Mesendoderm (in vitro differentiated cells): ENCODE data around the gene COL19A1.
"Not testable (repeated sequence)": the region's sequence is repeated elsewhere in the genome, so short reads cannot be mapped to it uniquely, and the experiment has no call there.

Experiments
- DNase-seq: peaks from one replicate; pipeline ENCODE4 v3.0.0; 2013
- H2AK5ac ChIP-seq: 2 replicates; pipeline ENCODE4 v1.6.1; 2013; ENCODE audit warnings: low read length, inconsistent platforms
- H2BK120ac ChIP-seq: 2 replicates; pipeline ENCODE4 v1.6.1; 2013; ENCODE audit warnings: low read depth, mild to moderate bottlenecking, low read length, moderate library complexity, mixed read lengths
- H2BK15ac ChIP-seq: replicated peaks from 2 replicates; pipeline ENCODE4 v1.6.1; 2013; ENCODE audit warnings: low read depth, mild to moderate bottlenecking, moderate library complexity
- H2BK5ac ChIP-seq: 2 replicates; pipeline ENCODE4 v1.6.1; 2013; ENCODE audit warnings: low read length, inconsistent platforms
- H3K18ac ChIP-seq: 2 replicates; pipeline ENCODE4 v1.6.1; 2013; ENCODE audit warnings: mild to moderate bottlenecking, low read length, mixed read lengths
- H3K23ac ChIP-seq: one replicate; pipeline ENCODE4 v1.6.1; 2013; ENCODE audit warnings: low read length
- H3K27ac ChIP-seq: 2 replicates; pipeline ENCODE4 v1.5.1; 2013; ENCODE audit warnings: low read depth, mild to moderate bottlenecking, inconsistent platforms, low read length, moderate library complexity
- H3K27me3 ChIP-seq: 2 replicates; pipeline ENCODE4 v1.6.1; 2013; ENCODE audit warnings: low read length, control low read depth, mild to moderate bottlenecking, inconsistent platforms; ENCODE audit not compliant: insufficient read depth, poor library complexity
- H3K36me3 ChIP-seq: 2 replicates; pipeline ENCODE4 v1.6.1; 2013; ENCODE audit warnings: low read length, inconsistent platforms; ENCODE audit not compliant: control insufficient read depth, insufficient read depth
- H3K4ac ChIP-seq: one replicate; pipeline ENCODE4 v1.6.1; 2013; ENCODE audit warnings: low read depth, mild to moderate bottlenecking, low read length, moderate library complexity
- H3K4me1 ChIP-seq: 2 replicates; pipeline ENCODE4 v1.6.1; 2013; ENCODE audit warnings: low read depth, low read length, inconsistent platforms; ENCODE audit not compliant: control insufficient read depth
- H3K4me2 ChIP-seq: 2 replicates; pipeline ENCODE4 v1.6.1; 2013; ENCODE audit warnings: low read length
- H3K4me3 ChIP-seq: 2 replicates; pipeline ENCODE4 v1.5.1; 2013; ENCODE audit warnings: mild to moderate bottlenecking, low read length
- H3K56ac ChIP-seq: one replicate; pipeline ENCODE4 v1.6.1; 2013; ENCODE audit warnings: low read length
- H3K79me1 ChIP-seq: 2 replicates; pipeline ENCODE4 v1.6.1; 2013; ENCODE audit warnings: low read length, inconsistent platforms
- H3K79me2 ChIP-seq: 2 replicates; pipeline ENCODE4 v1.6.1; 2013; ENCODE audit warnings: mild to moderate bottlenecking, low read length; ENCODE audit not compliant: control insufficient read depth, insufficient read depth
- H3K9ac ChIP-seq: 2 replicates; pipeline ENCODE4 v1.6.1; 2013; ENCODE audit warnings: low read length, inconsistent platforms
- H4K5ac ChIP-seq: one replicate; pipeline ENCODE4 v1.6.1; 2013; ENCODE audit warnings: low read length
- H4K8ac ChIP-seq: one replicate; pipeline ENCODE4 v1.6.1; 2013; ENCODE audit warnings: low read depth, mild to moderate bottlenecking, control low read depth, low read length, moderate library complexity
- WGBS: extraction: QIAGEN DNeasy Blood & Tissue Kit; methylation state at CpG from one replicate; pipeline ENCODE4 v1.1.7; 2013; ENCODE audit warnings: low lambda C conversion rate, missing lambda C conversion rate; ENCODE audit not compliant: insufficient coverage; ENCODE audit errors: extremely low coverage; 5-methylcytosine and 5-hydroxymethylcytosine counted together

Gene COL19A1

GRCh38 chr6:69958978-69959377 lies 92.6 kb downstream of the COL19A1 start:
- no peak overlapping the region for H3K27ac ChIP-seq
- H3K18ac ChIP-seq = no peak overlapping the region
- H2BK15ac ChIP-seq = no peak overlapping the region
- no peak overlapping the region for H4K5ac ChIP-seq
- WGBS = no CpG with 5 or more reads among the region's 1 CpG
- H3K4me2 ChIP-seq = no peak overlapping the region
- H3K9ac ChIP-seq = no peak overlapping the region
- H3K56ac ChIP-seq = no peak overlapping the region
- H3K27me3 ChIP-seq = no peaks in the 10 kb centered on the region
- H2AK5ac ChIP-seq = no peak overlapping the region
- H3K36me3 ChIP-seq = no peaks in the 10 kb centered on the region
- H3K23ac ChIP-seq = no peak overlapping the region
- no peak overlapping the region for H2BK120ac ChIP-seq
- no peak for DNase-seq
- H4K8ac ChIP-seq = no peak overlapping the region
- no peaks in the 10 kb centered on the region for H3K79me1 ChIP-seq
- H3K4me3 ChIP-seq = no peak overlapping the region
- no peaks in the 10 kb centered on the region for H3K4me1 ChIP-seq
- no peak overlapping the region for H2BK5ac ChIP-seq
- no peak overlapping the region for H3K4ac ChIP-seq
- H3K79me2 ChIP-seq = no peaks in the 10 kb centered on the region

DNA sequence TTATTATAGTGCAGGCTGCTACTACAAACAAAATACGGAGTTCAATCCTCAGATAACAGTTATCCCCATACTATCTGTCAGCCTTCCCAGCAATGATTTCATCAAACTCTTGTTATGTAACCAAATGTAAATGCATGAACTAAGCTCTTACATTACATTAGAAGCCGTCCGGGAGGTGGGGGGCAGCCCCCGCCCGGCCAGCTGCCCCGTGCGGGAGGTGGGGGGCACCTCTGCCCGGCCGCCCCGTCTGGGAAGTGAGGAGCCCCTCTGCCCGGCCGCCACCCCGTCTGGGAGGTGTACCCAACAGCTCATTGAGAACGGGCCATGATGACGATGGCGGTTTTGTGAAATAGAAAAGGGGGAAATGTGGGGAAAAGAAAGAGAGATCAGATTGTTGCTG lies 99.6 kb downstream of the COL19A1 start:
- H3K4me3 ChIP-seq, H3K4me2 ChIP-seq, H3K27ac ChIP-seq, H3K36me3 ChIP-seq, DNase-seq, H4K8ac ChIP-seq, H3K18ac ChIP-seq, H3K27me3 ChIP-seq, H3K56ac ChIP-seq, H2AK5ac ChIP-seq, H3K4ac ChIP-seq, H3K23ac ChIP-seq, H2BK5ac ChIP-seq, H3K4me1 ChIP-seq, H2BK15ac ChIP-seq, H2BK120ac ChIP-seq, H4K5ac ChIP-seq, H3K9ac ChIP-seq, H3K79me1 ChIP-seq, H3K79me2 ChIP-seq: not testable (repeated sequence)
- no CpG with 5 or more reads among the region's 16 CpGs for WGBS

DNA sequence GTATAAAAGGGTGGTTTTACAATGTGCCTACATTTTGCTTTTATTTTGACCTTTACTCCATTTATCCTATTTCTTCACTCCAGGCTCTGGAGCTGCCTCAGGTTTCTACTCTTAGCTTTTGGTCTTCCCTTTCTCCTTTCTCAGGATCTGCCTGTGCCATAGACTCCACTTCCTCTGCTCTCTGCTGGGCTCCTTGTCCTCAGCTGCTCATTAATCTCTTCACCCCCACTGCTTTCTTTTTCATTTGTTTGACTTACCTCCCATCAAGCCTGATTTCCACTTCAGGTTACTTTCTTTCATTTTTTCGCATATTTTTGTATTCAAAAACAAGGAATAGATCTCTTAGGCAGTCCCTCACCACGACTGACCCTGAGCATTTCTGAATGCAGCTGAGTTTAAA lies 106.8 kb downstream of the COL19A1 start:
- no peak overlapping the region for H3K4me2 ChIP-seq
- H3K27ac ChIP-seq = no peak overlapping the region
- H3K36me3 ChIP-seq = no peaks in the 10 kb centered on the region
- H3K56ac ChIP-seq = no peak overlapping the region
- no peak overlapping the region for H3K9ac ChIP-seq
- no CpG with 5 or more reads among the region's 2 CpGs for WGBS
- H2BK5ac ChIP-seq = no peak overlapping the region
- H2AK5ac ChIP-seq = no peak overlapping the region
- H2BK15ac ChIP-seq = no peak overlapping the region
- H2BK120ac ChIP-seq = no peak overlapping the region
- no peaks in the 10 kb centered on the region for H3K79me1 ChIP-seq
- no peak overlapping the region for H3K4ac ChIP-seq
- H4K8ac ChIP-seq = no peak overlapping the region
- H3K27me3 ChIP-seq = no peaks in the 10 kb centered on the region
- peak; percentile 23 for DNase-seq
- H3K4me1 ChIP-seq = no peaks in the 10 kb centered on the region
- no peak overlapping the region for H3K18ac ChIP-seq
- H3K79me2 ChIP-seq = no peaks in the 10 kb centered on the region
- H4K5ac ChIP-seq = no peak overlapping the region
- H3K23ac ChIP-seq = no peak overlapping the region
- no peak overlapping the region for H3K4me3 ChIP-seq

GRCh38 chr6:69973763-69974162 lies 107.4 kb downstream of the COL19A1 start:
- no peaks in the 10 kb centered on the region for H3K36me3 ChIP-seq
- H3K56ac ChIP-seq = no peak overlapping the region
- H3K27me3 ChIP-seq = no peaks in the 10 kb centered on the region
- no peak overlapping the region for H3K18ac ChIP-seq
- H3K4me3 ChIP-seq = no peak overlapping the region
- H3K4ac ChIP-seq = no peak overlapping the region
- no peaks in the 10 kb centered on the region for H3K79me1 ChIP-seq
- WGBS = no CpG with 5 or more reads among the region's 3 CpGs
- no peak overlapping the region for H2BK5ac ChIP-seq
- no peak overlapping the region for H3K27ac ChIP-seq
- H2AK5ac ChIP-seq = no peak overlapping the region
- H3K9ac ChIP-seq = no peak overlapping the region
- H3K79me2 ChIP-seq = no peaks in the 10 kb centered on the region
- no peak overlapping the region for H3K4me2 ChIP-seq
- no peak for DNase-seq
- no peak overlapping the region for H2BK15ac ChIP-seq
- H3K23ac ChIP-seq = no peak overlapping the region
- H4K8ac ChIP-seq = no peak overlapping the region
- H3K4me1 ChIP-seq = no peaks in the 10 kb centered on the region
- no peak overlapping the region for H2BK120ac ChIP-seq
- no peak overlapping the region for H4K5ac ChIP-seq

DNA sequence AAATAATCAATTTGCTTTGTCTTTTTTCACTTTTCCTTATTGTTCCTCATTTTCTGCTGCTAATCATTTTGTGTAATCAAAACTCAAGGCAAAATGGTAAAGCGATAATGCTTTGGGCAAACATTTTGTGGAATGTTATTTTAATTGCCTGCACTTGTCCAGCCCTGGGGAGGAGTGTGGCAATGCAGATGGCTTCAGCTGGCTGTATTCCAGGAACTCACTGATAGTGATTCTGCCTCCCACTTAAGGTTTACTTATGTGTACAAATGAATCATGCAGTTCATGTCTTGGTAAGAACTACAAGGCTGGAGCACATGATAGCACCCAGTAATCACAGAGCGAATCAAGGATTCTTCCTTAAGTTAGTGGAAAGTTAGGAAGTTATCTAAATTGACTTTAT lies 107.8 kb downstream of the COL19A1 start:
- Histone ChIP-seq H3K23ac (no peak overlapping the region), H3K27ac (no peak overlapping the region)
- whole genome bisulfite sequencing = no CpG with 5 or more reads among the region's 2 CpGs

DNA sequence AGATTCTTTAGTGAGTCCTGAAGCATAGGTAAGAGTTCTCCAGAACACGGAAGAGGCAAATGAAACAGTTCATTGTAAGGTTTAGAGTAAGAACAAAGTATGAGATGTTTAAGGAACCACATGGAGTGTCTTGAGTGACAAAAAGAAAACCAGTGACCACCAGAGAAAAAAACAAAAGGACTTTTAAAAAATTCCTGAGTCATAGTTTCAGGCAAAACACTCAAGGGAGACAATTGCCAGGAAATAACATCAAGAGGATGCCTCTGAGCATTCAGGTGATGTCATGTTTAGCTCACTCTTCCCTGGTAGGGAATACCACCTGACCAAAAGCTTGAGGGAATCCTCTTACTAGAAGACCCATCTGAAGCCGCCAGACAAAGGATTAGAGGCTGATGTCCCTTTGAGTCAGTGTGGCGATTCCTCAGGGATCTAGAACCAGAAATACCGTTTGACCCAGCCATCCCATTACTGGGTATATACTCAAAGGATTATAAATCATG lies 110.3 kb downstream of the COL19A1 start:
- DNase-seq = peak; percentile 79
- Histone ChIP-seq H3K27ac (no peak overlapping the region), H4K8ac (no peak overlapping the region)

More for the DNA sequence above, 107.8 kb downstream of the COL19A1 start:
- Histone ChIP-seq H3K9ac (no peak overlapping the region), H4K8ac (no peak overlapping the region), H2BK5ac (no peak overlapping the region), H3K56ac (no peak overlapping the region), H3K18ac (no peak overlapping the region), H3K79me1 (no peaks in the 10 kb centered on the region), H3K79me2 (no peaks in the 10 kb centered on the region), H3K36me3 (no peaks in the 10 kb centered on the region), H3K4me3 (no peak overlapping the region), H3K4me1 (no peaks in the 10 kb centered on the region), H3K27me3 (no peaks in the 10 kb centered on the region), H2BK15ac (no peak overlapping the region), H2BK120ac (no peak overlapping the region), H2AK5ac (no peak overlapping the region), H3K4me2 (no peak overlapping the region), H4K5ac (no peak overlapping the region), H3K4ac (no peak overlapping the region)
- DNase-seq = no peak

More for the DNA sequence above, 110.3 kb downstream of the COL19A1 start:
- Histone ChIP-seq H3K27me3 (no peaks in the 10 kb centered on the region), H3K4ac (no peak overlapping the region), H3K4me3 (no peak overlapping the region), H3K56ac (no peak overlapping the region), H2BK15ac (no peak overlapping the region), H3K36me3 (no peaks in the 10 kb centered on the region), H2AK5ac (no peak overlapping the region), H3K4me1 (no peaks in the 10 kb centered on the region), H4K5ac (no peak overlapping the region), H3K79me2 (no peaks in the 10 kb centered on the region), H3K79me1 (no peaks in the 10 kb centered on the region), H3K4me2 (no peak overlapping the region), H3K18ac (no peak overlapping the region), H2BK120ac (no peak overlapping the region), H3K9ac (no peak overlapping the region), H2BK5ac (no peak overlapping the region), H3K23ac (no peak overlapping the region)
- no CpG with 5 or more reads among the region's 4 CpGs for WGBS
